ENCODE measurements around the gene IL1RAPL2.

GRCh38 chrX:104568304-104568915 is 2.4 kb downstream of the IL1RAPL2 start:
- TF ChIP-seq ZNF274 (IDR thresholded peaks at IDR 0.05; ENCODE audit: low read depth, low read length) = no peak
- TF ChIP-seq YY1 (IDR thresholded peaks at IDR 0.05; ENCODE audit: insufficient read depth, insufficient read length) = no peak
- no peak for TF ChIP-seq SUZ12 (IDR thresholded peaks at IDR 0.05; ENCODE audit: extremely low read depth, insufficient read depth, insufficient read length)

Data from NT2/D1 (cell line).